Muscle layer of colon (tissue), 2 donors: ENCODE measurements around the gene UNC79.

Experiments
- H3K27ac ChIP-seq: one replicate; pipeline ENCODE4 v1.7.0; 2013; ENCODE audit warnings: low read depth, mild to moderate bottlenecking, low read length, moderate library complexity
- H3K27me3 ChIP-seq, 2 donors: one replicate each; pipeline ENCODE4 v1.7.0; 2013; ENCODE audit warnings: low read length in 2 of 2, mild to moderate bottlenecking in 2 of 2; ENCODE audit not compliant: insufficient read depth in 2 of 2, control insufficient read depth in 1 of 2
- H3K36me3 ChIP-seq: one replicate; pipeline ENCODE4 v1.7.0; 2013; ENCODE audit warnings: mild to moderate bottlenecking, low read length; ENCODE audit not compliant: insufficient read depth
- H3K4me1 ChIP-seq: one replicate; pipeline ENCODE4 v1.7.0; 2013; ENCODE audit warnings: mild to moderate bottlenecking, low read length; ENCODE audit not compliant: insufficient read depth
- H3K4me3 ChIP-seq, 2 donors: one replicate each; pipeline ENCODE4 v1.7.0; 2013; ENCODE audit warnings: low read length in 2 of 2, low read depth in 1 of 2, mild to moderate bottlenecking in 1 of 2, moderate library complexity in 1 of 2
- H3K9ac ChIP-seq: one replicate; pipeline ENCODE4 v1.7.0; 2013; ENCODE audit warnings: low read length
- H3K9me3 ChIP-seq: one replicate; pipeline ENCODE4 v1.7.0; 2013; ENCODE audit warnings: mild to moderate bottlenecking, low read length
- donor health status: abdominal sarcoma.
- donor health status: Adenocarcinoma of cecum.

UNC79 gene

GRCh38 chr14:93638790-93639189, 208.1 kb downstream of the UNC79 start:
- no peak overlapping the region for H3K4me3 ChIP-seq
- H3K9ac ChIP-seq: no peak overlapping the region
- H3K27ac ChIP-seq: no peak overlapping the region
- H3K27me3 ChIP-seq: no peaks in the 10 kb centered on the region
- H3K4me1 ChIP-seq: no peaks in the 10 kb centered on the region
- no peaks in the 10 kb centered on the region for H3K36me3 ChIP-seq
- H3K9me3 ChIP-seq: no peaks in the 10 kb centered on the region

- Histone ChIP-seq H3K9me3 (no peaks in the 10 kb centered on the region), H3K9ac (no peak overlapping the region), H3K27me3 (no peaks in the 10 kb centered on the region), H3K4me3 (no peak overlapping the region), H3K36me3 (no peaks in the 10 kb centered on the region), H3K27ac (no peak overlapping the region), H3K4me1 (no peaks in the 10 kb centered on the region)
Observed at GRCh38 chr14:93643127-93643526, 212.4 kb downstream of the UNC79 start.

DNA sequence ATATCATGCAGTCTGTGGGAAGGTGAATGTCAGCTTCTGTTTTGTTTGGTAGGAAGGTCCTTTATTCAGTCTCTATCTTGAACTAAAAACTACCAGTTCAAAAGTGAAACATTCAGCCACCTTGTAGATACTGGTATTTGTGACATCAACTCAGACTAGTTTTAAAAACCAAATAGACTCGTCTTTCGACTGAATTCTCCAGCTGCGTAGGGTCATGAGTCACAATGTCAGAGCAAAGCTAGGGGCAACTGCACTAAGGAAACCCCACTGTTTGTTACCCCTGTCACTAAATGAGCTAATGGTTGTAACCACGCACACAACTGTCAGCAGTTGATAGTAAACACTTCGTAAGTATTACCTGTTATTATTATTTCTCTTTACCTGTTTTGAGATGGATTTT, 212.9 kb downstream of the UNC79 start:
- no peak overlapping the region for H3K27ac ChIP-seq
- no peaks in the 10 kb centered on the region for H3K27me3 ChIP-seq
- no peak overlapping the region for H3K9ac ChIP-seq
- no peaks in the 10 kb centered on the region for H3K36me3 ChIP-seq
- H3K4me1 ChIP-seq: no peaks in the 10 kb centered on the region
- H3K4me3 ChIP-seq: no peak overlapping the region
- no peaks in the 10 kb centered on the region for H3K9me3 ChIP-seq

- no peaks in the 10 kb centered on the region for H3K36me3 ChIP-seq
- H3K4me1 ChIP-seq: no peaks in the 10 kb centered on the region
- H3K4me3 ChIP-seq: no peak overlapping the region
- H3K9ac ChIP-seq: no peak overlapping the region
- no peaks in the 10 kb centered on the region for H3K27me3 ChIP-seq
- no peaks in the 10 kb centered on the region for H3K9me3 ChIP-seq
- no peak overlapping the region for H3K27ac ChIP-seq
Observed at GRCh38 chr14:93645200-93645599, 214.5 kb downstream of the UNC79 start.

GRCh38 chr14:93648440-93649168, 217.9 kb downstream of the UNC79 start:
- no peak overlapping the region for H3K4me3 ChIP-seq
- H3K9ac ChIP-seq: no peak overlapping the region
- no peaks in the 10 kb centered on the region for H3K9me3 ChIP-seq
- H3K27me3 ChIP-seq: no peaks in the 10 kb centered on the region
- no peak overlapping the region for H3K27ac ChIP-seq
- no peaks in the 10 kb centered on the region for H3K36me3 ChIP-seq
- no peaks in the 10 kb centered on the region for H3K4me1 ChIP-seq

DNA sequence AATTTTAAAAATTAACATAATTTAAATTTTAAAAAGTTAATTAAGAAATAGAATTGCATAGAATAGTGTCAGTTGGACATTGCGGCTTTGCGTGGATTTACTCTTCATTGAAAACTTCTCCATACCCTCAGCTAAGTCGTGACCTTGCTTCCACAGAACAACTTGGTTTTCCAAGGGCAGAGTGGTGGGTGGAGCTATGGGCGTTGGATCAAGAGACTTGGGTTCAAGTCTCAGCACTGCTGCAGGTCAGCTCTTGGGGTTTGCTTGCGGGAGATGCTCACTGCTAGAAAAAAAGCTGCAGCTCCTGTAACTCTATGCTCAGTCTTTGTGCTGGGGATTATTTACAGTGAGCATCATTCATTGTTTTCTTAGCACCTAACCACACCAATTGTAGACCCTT, 223.9 kb downstream of the UNC79 start:
- no peak overlapping the region for H3K27ac ChIP-seq
- H3K9me3 ChIP-seq: no peaks in the 10 kb centered on the region
- no peak overlapping the region for H3K9ac ChIP-seq
- H3K4me3 ChIP-seq: no peak overlapping the region
- no peaks in the 10 kb centered on the region for H3K4me1 ChIP-seq
- no peaks in the 10 kb centered on the region for H3K27me3 ChIP-seq
- H3K36me3 ChIP-seq: no peaks in the 10 kb centered on the region

DNA sequence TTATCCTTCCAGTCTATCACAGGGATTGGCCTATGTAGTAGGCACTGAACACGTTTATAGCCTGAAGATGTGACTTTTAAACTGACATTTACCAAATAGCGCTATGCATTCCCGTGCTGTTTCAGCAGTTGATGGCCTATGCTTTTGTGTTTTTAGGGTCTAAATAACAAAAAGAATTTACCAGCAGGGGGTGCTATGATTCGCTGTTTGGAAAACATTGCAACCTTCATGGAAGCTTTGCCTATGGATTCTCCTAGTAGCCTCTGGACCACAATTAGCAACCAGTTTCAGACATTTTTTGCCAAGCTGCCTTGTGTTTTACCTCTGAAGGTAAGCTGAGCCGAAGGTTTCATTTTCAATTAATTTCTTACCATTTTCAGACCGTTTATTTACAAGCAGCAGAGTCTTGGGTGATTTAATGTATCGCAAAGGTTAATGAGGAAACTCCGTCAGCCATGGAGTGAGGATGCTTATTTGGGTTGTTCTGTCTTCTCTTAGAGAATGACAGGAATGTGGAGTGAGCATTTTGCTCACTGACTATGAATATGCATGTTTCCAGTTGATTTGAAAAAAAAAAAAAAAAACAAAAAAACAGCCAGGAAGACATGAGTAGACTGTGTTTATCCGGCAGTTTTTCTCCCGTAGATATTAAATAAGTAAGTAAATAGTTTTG, 224.5 kb downstream of the UNC79 start:
- Histone ChIP-seq H3K4me1 (no peaks in the 10 kb centered on the region), H3K36me3 (no peaks in the 10 kb centered on the region), H3K4me3 (no peak overlapping the region), H3K9me3 (no peaks in the 10 kb centered on the region), H3K9ac (no peak overlapping the region), H3K27ac (no peak overlapping the region), H3K27me3 (no peaks in the 10 kb centered on the region)

GRCh38 chr14:93657875-93658274, 227.1 kb downstream of the UNC79 start:
- Histone ChIP-seq H3K9ac (no peak overlapping the region), H3K4me1 (no peaks in the 10 kb centered on the region), H3K4me3 (no peak overlapping the region), H3K9me3 (no peaks in the 10 kb centered on the region), H3K36me3 (no peaks in the 10 kb centered on the region), H3K27ac (no peak overlapping the region), H3K27me3 (no peaks in the 10 kb centered on the region)

- Histone ChIP-seq H3K27me3 (no peaks in the 10 kb centered on the region), H3K4me3 (no peak overlapping the region), H3K27ac (no peak overlapping the region), H3K9ac (no peak overlapping the region), H3K4me1 (no peaks in the 10 kb centered on the region), H3K9me3 (no peaks in the 10 kb centered on the region), H3K36me3 (no peaks in the 10 kb centered on the region)
Observed at GRCh38 chr14:93663317-93663716, 232.6 kb downstream of the UNC79 start.

DNA sequence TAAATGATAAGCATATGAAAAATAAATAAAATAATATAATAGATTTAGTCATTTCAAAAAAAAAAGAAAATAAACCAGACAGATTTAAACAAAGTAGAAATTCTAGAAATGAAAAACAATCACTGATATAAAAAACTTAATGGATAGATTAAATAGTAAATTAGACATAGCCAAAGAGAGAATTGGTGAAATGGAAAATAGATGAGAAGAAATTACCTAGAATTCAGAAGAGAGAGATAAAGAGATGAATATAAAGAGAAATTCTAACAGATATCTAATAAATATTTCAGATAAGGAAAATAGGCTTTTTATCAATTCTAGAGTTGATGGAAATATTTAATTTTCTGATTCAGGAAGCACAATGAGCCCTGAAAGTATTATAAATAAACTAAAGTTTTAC, 234.4 kb downstream of the UNC79 start:
- no peaks in the 10 kb centered on the region for H3K4me1 ChIP-seq
- no peaks in the 10 kb centered on the region for H3K9me3 ChIP-seq
- no peaks in the 10 kb centered on the region for H3K36me3 ChIP-seq
- no peak overlapping the region for H3K27ac ChIP-seq
- H3K4me3 ChIP-seq: no peak overlapping the region
- no peaks in the 10 kb centered on the region for H3K27me3 ChIP-seq
- no peak overlapping the region for H3K9ac ChIP-seq

- Histone ChIP-seq H3K4me3 (no peak overlapping the region), H3K27me3 (no peaks in the 10 kb centered on the region), H3K4me1 (no peaks in the 10 kb centered on the region), H3K9me3 (no peaks in the 10 kb centered on the region), H3K9ac (no peak overlapping the region), H3K36me3 (no peaks in the 10 kb centered on the region), H3K27ac (no peak overlapping the region)
Observed at GRCh38 chr14:93669632-93670031, 238.9 kb downstream of the UNC79 start.

- Histone ChIP-seq H3K9ac (no peak overlapping the region), H3K27ac (no peak overlapping the region), H3K9me3 (no peaks in the 10 kb centered on the region), H3K27me3 (no peaks in the 10 kb centered on the region), H3K4me1 (no peaks in the 10 kb centered on the region), H3K36me3 (no peaks in the 10 kb centered on the region), H3K4me3 (no peak overlapping the region)
Observed at GRCh38 chr14:93674343-93674742, 243.6 kb downstream of the UNC79 start.
